GM10266 (cell line): ENCODE results near the gene METAP1D.
"Not testable (repeated sequence)": the region's sequence is repeated elsewhere in the genome, so short reads cannot be mapped to it uniquely, and the experiment has no call there.

ENCODE experiments used
- DNase-seq: peaks from one replicate; pipeline ENCODE4 v3.0.0; 2012; ENCODE audit errors: extremely low spot score
- CTCF ChIP-seq: IDR thresholded peaks from 2 replicates; pipeline ENCODE4 v1.5.1; 2012; ENCODE audit warnings: mild to moderate bottlenecking, low read depth; ENCODE audit not compliant: control insufficient read depth, insufficient read depth; ENCODE audit errors: missing control alignments

Gene METAP1D

GRCh38 chr2:172062402-172063004 lies 62.8 kb downstream of the METAP1D start:
- TF ChIP-seq CTCF = no peak
- no peak for DNase-seq

DNA sequence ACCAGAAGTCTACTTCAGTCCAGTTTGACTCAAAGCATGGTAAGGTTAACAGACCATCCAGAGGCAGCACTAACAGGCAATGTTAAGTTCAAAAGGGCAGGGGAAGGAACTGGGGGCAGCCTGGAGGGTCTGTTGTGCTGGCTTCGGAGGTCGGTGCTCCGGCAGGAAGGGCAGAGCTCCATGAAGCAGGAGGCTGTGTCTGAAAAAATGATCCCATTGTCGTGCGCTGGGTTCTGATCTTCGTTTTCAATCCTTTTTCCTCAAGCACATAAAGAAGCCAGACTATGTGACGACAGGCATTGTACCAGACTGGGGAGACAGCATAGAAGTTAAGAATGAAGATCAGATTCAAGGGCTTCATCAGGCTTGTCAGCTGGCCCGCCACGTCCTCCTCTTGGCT lies 63.7 kb downstream of the METAP1D start:
- no peak for DNase-seq
- no peak for TF ChIP-seq CTCF

DNA sequence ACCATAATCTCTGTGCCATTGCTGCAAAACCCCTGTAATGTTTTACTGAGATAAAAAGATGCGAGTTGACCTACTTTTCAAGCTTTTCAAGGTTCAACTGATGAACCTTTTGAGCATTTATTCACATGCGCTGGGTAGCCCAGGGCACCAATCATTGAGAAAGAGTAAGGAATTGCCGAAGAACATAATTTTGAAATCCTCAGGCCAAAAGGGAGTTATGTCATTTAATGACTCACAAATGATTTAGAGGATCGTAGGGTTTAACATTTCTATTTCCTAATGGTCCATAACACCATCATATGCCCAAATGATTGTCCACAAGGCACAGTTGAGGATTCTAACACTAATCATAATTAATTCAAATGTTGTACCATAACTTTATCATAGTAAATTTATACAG lies 65.4 kb downstream of the METAP1D start:
- TF ChIP-seq CTCF = no peak
- DNase-seq = no peak

GRCh38 chr2:172066394-172066886 lies 66.7 kb downstream of the METAP1D start:
- TF ChIP-seq CTCF = no peak
- DNase-seq = no peak

DNA sequence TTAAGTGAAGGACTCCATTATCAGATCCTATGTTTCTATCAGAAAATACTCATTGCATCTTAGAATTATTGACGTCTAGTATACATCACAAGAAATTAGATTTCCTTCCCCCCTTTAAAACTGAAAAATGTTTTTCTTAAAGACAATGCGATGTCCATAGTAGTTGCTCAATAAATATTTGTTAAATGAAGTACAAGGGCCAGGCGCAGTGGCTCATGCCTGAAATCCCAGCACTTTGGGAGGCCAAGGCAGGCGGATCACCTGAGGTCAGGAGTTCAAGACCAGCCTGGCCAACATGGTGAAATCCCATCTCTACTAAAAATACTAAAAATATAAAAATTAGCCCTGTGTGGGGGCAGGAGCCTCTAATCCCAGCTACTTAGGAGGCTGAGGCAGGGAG lies 68.2 kb downstream of the METAP1D start:
- not testable (repeated sequence) for DNase-seq

DNA sequence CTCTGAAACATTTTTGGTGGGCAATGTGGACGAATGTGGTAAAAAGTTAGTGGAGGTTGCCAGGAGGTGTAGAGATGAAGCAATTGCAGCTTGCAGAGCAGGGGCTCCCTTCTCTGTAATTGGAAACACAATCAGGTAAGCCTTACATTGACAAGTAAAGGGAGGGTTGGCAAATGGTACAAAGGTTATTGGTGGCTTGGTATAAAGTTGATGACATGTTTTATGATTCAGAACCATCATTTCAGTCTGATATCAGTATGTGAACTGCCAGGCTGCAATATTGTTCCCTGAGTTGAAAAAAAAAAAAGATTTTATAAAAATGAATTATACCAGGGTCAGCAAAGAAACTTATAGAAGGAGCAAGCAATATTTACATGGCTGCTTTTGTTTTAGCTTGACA lies 71.2 kb downstream of the METAP1D start:
- DNase-seq = no peak

GRCh38 chr2:172072303-172072702 lies 72.5 kb downstream of the METAP1D start:
- no peak for DNase-seq

More for the DNA sequence above, 71.2 kb downstream of the METAP1D start:
- TF ChIP-seq CTCF = no peak

More at GRCh38 chr2:172072303-172072702, 72.5 kb downstream of the METAP1D start:
- TF ChIP-seq CTCF = no peak
